K562 (cell line): Measurements from ENCODE around the gene TJAP1. TPM values are rescaled to one million over a fixed set of nuclear protein-coding genes. Genes with fewer than 3 reads are reported as not detected.

ENCODE experiments used
- ARNT ChIP-seq, 2 experiments: fragments of 450-650 bp; IDR thresholded peaks; 2 replicates each; pipeline ENCODE4 v1.6.1; 2016; ENCODE audit warnings: mild to moderate bottlenecking in 1 of 2
- BRD9 ChIP-seq: fragments of 450-650 bp; IDR thresholded peaks from 2 replicates; pipeline ENCODE4 v1.6.1; 2018; ENCODE audit warnings: low read depth; ENCODE audit not compliant: partially characterized antibody
- CREB1 ChIP-seq, 2 experiments: sonication (generic) in 1 of 2; formaldehyde crosslinking in 1 of 2; IDR thresholded peaks; 2 replicates each; pipeline versions ENCODE4 v1.6.1 to v1.8.0; 2012 to 2022; ENCODE audit warnings: inconsistent platforms in 1 of 2, mild to moderate bottlenecking in 1 of 2, missing genetic modification reagents in 1 of 2, moderate library complexity in 1 of 2
- DIDO1 ChIP-seq: fragments of 450-650 bp; IDR thresholded peaks from 2 replicates; pipeline ENCODE4 v1.6.1; 2016; ENCODE audit warnings: low read depth, missing biosample characterization, missing genetic modification characterization
- ERF ChIP-seq: fragments of 450-650 bp; formaldehyde crosslinking; IDR thresholded peaks from 2 replicates; pipeline ENCODE4 v1.4.0; 2020; ENCODE audit warnings: mild to moderate bottlenecking, mixed read lengths
- ILF3 ChIP-seq: fragments of 450-650 bp; IDR thresholded peaks from 2 replicates; pipeline ENCODE4 v1.6.1; 2018; ENCODE audit warnings: antibody characterized with exemption, mild to moderate bottlenecking, moderate library complexity, borderline replicate concordance
- MLX ChIP-seq, 2 experiments: fragments of 450-650 bp in 1 of 2; sonication (generic) in 1 of 2; formaldehyde crosslinking; conservative IDR thresholded peaks; 2 replicates each; pipeline versions ENCODE4 v1.4.0 to v1.8.1; 2020 to 2022; ENCODE audit warnings: mild to moderate bottlenecking in 1 of 2, missing genetic modification reagents in 1 of 2
- NRF1 ChIP-seq, 2 experiments: fragments of 450-650 bp; IDR thresholded peaks in 1 of 2; conservative IDR thresholded peaks in 1 of 2; 2 replicates each; pipeline ENCODE4 v1.6.1; 2014; ENCODE audit warnings: mild to moderate bottlenecking in 2 of 2
- RB1 ChIP-seq: fragments of 450-650 bp; IDR thresholded peaks from 2 replicates; pipeline ENCODE4 v1.6.1; 2017; ENCODE audit warnings: low read depth, mild to moderate bottlenecking
- RBM25 ChIP-seq: fragments of 200-400 bp; formaldehyde crosslinking; IDR thresholded peaks from 2 replicates; pipeline ENCODE4 v1.6.1; 2018; ENCODE audit warnings: low read length, low read depth, moderate library complexity; ENCODE audit not compliant: severe bottlenecking
- RCOR1 ChIP-seq, 2 experiments: IDR thresholded peaks; 2 replicates each; pipeline ENCODE4 v1.6.1; 2012; ENCODE audit warnings: low read depth in 2 of 2, low read length in 2 of 2, borderline replicate concordance in 1 of 2, improper control_type of control experiment in 1 of 2
- SMC3 ChIP-seq: conservative IDR thresholded peaks from 2 replicates; pipeline ENCODE4 v1.6.1; 2011; ENCODE audit warnings: low read depth, low read length, improper control_type of control experiment; ENCODE audit not compliant: insufficient read depth
- TFAP4 ChIP-seq: sonication (generic); formaldehyde crosslinking; IDR thresholded peaks from 2 replicates; pipeline ENCODE4 v1.8.0; 2022; ENCODE audit warnings: missing genetic modification reagents, mild to moderate bottlenecking, moderate library complexity, borderline replicate concordance
- ZNF384 ChIP-seq: IDR thresholded peaks from 2 replicates; pipeline ENCODE4 v1.6.1; 2012; ENCODE audit warnings: low read depth, low read length, improper control_type of control experiment
- ZNF76 ChIP-seq: fragments of 250-450 bp; sonication (Bioruptor Pico); IDR thresholded peaks from 2 replicates; pipeline ENCODE4 v1.4.0; 2020; ENCODE audit warnings: mild to moderate bottlenecking, moderate library complexity, borderline replicate concordance
- polyA plus RNA-seq, 8 experiments: library from polyadenylated mRNA; depleted of rRNA in 4 of 8; stranded (reverse) in 5 of 8; unstranded in 3 of 8; fragments of >200 nt; fragmentation: Nextera tagmentation in 2 of 8; fragmentation: Illumina TruSeq in 1 of 8; extraction: Ambion mirVana in 2 of 8; extraction: Trizol in 1 of 8; gene quantifications; 2 replicates each; pipeline versions ENCODE4 v1.2.1 to v1.2.3, GENCODE V29; 2011 to 2014; ENCODE audit warnings: inconsistent platforms in 1 of 8, missing spikeins in 1 of 8
- total RNA-seq, 7 experiments: library from RNA; depleted of rRNA in 6 of 7; stranded (reverse); fragments of >200 nt in 6 of 7; fragmentation: Illumina TruSeq in 2 of 7; extraction: Trizol in 2 of 7; gene quantifications; 2 replicates each; pipeline versions ENCODE4 v1.2.1 to v1.2.3, GENCODE V29; 2011 to 2021; ENCODE audit warnings: low replicate concordance in 1 of 7
- TF ChIP-seq, protein P1 (sequence below): fragments of 450-650 bp; IDR thresholded peaks from 2 replicates; pipeline ENCODE4 v1.6.1; 2014; ENCODE audit warnings: low read depth, mild to moderate bottlenecking, moderate library complexity, borderline replicate concordance
- TF ChIP-seq, protein P2 (sequence below): fragments of 450-650 bp; IDR thresholded peaks from 2 replicates; pipeline ENCODE4 v1.6.1; 2016; ENCODE audit warnings: borderline replicate concordance

Gene TJAP1
- total and polyA plus RNA-seq, 9 of the 15 experiments (the other 6 are each of a cell fraction or from before 2014, with no cell fraction given): 0.06 to 35.8 (median 16.2) TPM

- TF ChIP-seq RCOR1 (IDR thresholded peaks at IDR 0.05; ENCODE audit: borderline replicate concordance in 1 of 2, low read depth in 2 of 2, low read length in 2 of 2) (peak in 1 of 2 experiments; percentile 71; a peak in 2 of 4 replicates), ZNF384 (peak; percentile 26; the same call in 1 of the 2 replicates), CREB1 (IDR thresholded peaks at IDR 0.05) (no peak), CREB1 (CRISPR knock-in tag; IDR thresholded peaks at IDR 0.05) (peak; percentile 37; the same call in 1 of the 2 replicates), ERF (CRISPR knock-in tag) (0 out of 2 replicates have a peak, but pooled peaks have one; percentile 59), RB1 (0 out of 2 replicates have a peak, but pooled peaks have one; percentile 61), MLX (CRISPR knock-in tag; conservative IDR thresholded peaks at IDR 0.05) (no peak), ARNT (IDR thresholded peaks at IDR 0.05) (0 out of 4 replicates have a peak, but pooled peaks of 1 of the 2 experiments have one; percentile 21), RBM25 (no peak), SMC3 (peak; percentile 88), ZNF76 (CRISPR knock-in tag) (no peak), DIDO1 (tag) (no peak), NRF1 (conservative IDR thresholded peaks at IDR 0.05 in 1 of 2, IDR thresholded peaks at IDR 0.05 in 1 of 2) (peak in 1 of 2 experiments; percentile 16; a peak in 1 of 4 replicates), ILF3 (peak; percentile 16; the same call in 1 of the 2 replicates), TFAP4 (CRISPR knock-in tag) (peak; percentile 44; the same call in 1 of the 2 replicates), BRD9 (no peak)
- TF ChIP-seq, protein P1, sequence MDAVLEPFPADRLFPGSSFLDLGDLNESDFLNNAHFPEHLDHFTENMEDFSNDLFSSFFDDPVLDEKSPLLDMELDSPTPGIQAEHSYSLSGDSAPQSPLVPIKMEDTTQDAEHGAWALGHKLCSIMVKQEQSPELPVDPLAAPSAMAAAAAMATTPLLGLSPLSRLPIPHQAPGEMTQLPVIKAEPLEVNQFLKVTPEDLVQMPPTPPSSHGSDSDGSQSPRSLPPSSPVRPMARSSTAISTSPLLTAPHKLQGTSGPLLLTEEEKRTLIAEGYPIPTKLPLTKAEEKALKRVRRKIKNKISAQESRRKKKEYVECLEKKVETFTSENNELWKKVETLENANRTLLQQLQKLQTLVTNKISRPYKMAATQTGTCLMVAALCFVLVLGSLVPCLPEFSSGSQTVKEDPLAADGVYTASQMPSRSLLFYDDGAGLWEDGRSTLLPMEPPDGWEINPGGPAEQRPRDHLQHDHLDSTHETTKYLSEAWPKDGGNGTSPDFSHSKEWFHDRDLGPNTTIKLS: peak; percentile 37; the same call in 1 of the 2 replicates
- TF ChIP-seq, protein P2, sequence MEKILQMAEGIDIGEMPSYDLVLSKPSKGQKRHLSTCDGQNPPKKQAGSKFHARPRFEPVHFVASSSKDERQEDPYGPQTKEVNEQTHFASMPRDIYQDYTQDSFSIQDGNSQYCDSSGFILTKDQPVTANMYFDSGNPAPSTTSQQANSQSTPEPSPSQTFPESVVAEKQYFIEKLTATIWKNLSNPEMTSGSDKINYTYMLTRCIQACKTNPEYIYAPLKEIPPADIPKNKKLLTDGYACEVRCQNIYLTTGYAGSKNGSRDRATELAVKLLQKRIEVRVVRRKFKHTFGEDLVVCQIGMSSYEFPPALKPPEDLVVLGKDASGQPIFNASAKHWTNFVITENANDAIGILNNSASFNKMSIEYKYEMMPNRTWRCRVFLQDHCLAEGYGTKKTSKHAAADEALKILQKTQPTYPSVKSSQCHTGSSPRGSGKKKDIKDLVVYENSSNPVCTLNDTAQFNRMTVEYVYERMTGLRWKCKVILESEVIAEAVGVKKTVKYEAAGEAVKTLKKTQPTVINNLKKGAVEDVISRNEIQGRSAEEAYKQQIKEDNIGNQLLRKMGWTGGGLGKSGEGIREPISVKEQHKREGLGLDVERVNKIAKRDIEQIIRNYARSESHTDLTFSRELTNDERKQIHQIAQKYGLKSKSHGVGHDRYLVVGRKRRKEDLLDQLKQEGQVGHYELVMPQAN: no peak
- TF ChIP-seq, all 486 proteins: peak for 51
Measured at GRCh38 chr6:43506667-43507471, 29.5 kb downstream of the TJAP1 start (continued).
